KOPT-K1 (cell line): ENCODE data around the gene TMEM232.

Source experiments
- H3K27ac ChIP-seq: fragments of 200-600 bp; sonication (generic); 2 replicates; pipeline ENCODE4 v1.5.1; 2016; ENCODE audit warnings: antibody characterized with exemption, mild to moderate bottlenecking, low read depth, low read length; ENCODE audit not compliant: poor library complexity, severe bottlenecking
- H3K36me3 ChIP-seq: fragments of 200-600 bp; sonication (generic); 2 replicates; pipeline ENCODE4 v1.5.1; 2017; ENCODE audit warnings: antibody characterized with exemption, mild to moderate bottlenecking, low read length, moderate library complexity; ENCODE audit not compliant: insufficient read depth
- H3K9me3 ChIP-seq: fragments of 200-600 bp; sonication (generic); 2 replicates; pipeline ENCODE4 v1.5.1; 2017; ENCODE audit warnings: antibody characterized with exemption, low read length, mild to moderate bottlenecking; ENCODE audit not compliant: insufficient read depth, poor library complexity, severe bottlenecking

Gene TMEM232

GRCh38 chr5:110383231-110383630 lies 343.2 kb downstream of the TMEM232 start:
- H3K27ac ChIP-seq = no peak overlapping the region
- no peaks in the 10 kb centered on the region for H3K36me3 ChIP-seq
- H3K9me3 ChIP-seq = no peaks in the 10 kb centered on the region

DNA sequence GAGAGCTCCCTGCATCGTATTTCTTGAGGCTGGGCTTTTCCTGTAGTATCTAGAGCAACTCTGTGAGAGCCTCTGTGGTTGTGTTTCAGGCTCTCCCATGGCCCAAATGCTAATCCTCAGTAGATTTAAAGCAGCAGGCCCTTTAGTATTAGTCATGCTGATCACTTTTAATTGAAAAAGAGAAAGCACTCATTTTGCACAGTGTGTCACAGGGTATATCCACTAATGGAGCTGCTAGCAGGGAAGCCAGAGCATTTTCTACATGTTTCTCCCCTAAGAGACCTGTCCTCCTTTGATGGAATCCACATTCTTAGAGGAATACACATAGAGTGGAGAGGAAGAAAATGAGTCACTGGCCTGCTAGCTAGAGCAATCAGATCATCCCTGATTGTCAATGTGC lies 348.5 kb downstream of the TMEM232 start:
- Histone ChIP-seq H3K36me3 (no peaks in the 10 kb centered on the region), H3K27ac (no peak overlapping the region), H3K9me3 (no peaks in the 10 kb centered on the region)

GRCh38 chr5:110377361-110377760 lies 349.1 kb downstream of the TMEM232 start:
- no peaks in the 10 kb centered on the region for H3K9me3 ChIP-seq
- no peaks in the 10 kb centered on the region for H3K36me3 ChIP-seq
- H3K27ac ChIP-seq = no peak overlapping the region

DNA sequence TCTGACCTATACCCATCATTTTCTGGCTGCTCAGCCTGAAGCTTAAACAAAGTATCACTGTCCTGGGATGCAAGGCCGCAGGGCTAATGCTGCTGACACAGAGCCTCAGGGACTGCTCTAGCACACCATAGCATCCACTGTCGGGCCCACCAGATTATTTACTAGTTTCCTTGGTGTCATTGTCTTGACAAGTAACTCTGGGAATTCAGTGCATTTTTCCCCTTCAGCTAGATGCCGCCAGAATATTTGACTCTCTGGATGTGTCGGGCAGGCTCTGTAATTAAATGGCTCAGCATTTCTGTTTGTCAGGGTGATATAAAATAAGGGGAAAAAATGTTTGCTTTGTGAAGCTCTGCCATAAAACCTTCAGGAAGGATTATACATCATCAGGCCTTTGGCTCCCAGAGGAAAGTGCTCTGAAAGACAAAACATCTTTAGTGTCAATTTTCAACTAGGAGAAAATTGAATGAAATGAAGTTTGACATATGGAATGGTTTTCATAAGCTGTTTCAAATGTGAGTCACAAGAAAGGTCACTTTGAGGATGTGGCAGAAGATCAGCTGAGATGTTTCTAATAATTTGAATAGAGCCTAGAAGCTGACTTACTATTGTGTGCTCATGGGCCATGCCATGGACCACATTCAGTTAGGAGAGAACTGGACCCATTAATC lies 350.1 kb downstream of the TMEM232 start:
- Histone ChIP-seq H3K27ac (no peak overlapping the region), H3K9me3 (no peaks in the 10 kb centered on the region), H3K36me3 (no peaks in the 10 kb centered on the region)

GRCh38 chr5:110371725-110372041 lies 354.8 kb downstream of the TMEM232 start:
- no peak overlapping the region for H3K27ac ChIP-seq
- H3K9me3 ChIP-seq = peaks cover 7% of the 10 kb centered on the region
- no peaks in the 10 kb centered on the region for H3K36me3 ChIP-seq

DNA sequence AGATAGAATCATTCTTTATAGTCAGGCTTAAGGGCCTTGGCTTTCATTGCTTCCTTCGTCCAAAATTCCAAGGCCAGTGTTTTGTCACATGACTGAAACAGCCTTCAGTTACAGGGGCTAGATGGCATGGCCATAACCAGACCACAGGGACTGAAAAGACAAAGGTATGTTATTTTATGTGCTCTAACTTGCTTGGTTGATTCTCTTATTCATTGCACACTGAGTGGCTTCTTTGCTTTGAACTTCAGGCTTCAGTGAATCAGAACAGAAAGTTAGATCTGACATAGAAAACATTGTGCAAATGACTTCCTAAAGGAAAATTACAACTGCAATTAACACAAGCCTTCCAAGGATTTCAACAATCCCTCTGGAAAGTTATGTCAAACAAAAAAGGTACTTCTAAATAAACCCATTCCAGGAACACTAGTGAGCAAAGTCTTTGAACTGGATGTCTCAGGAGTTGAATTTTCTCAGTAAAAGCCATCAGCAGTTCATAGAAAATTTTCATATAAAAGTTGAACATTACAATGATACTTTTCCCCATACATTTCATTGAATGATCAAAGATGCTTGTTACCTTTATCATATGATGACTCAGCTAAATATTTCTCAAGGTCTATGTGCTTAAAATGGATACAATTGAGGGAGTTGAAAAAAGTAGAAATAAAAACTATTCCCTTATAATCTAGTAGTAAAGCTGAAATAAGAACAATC lies 355.3 kb downstream of the TMEM232 start:
- Histone ChIP-seq H3K9me3 (peaks cover 7% of the 10 kb centered on the region), H3K36me3 (no peaks in the 10 kb centered on the region), H3K27ac (no peak overlapping the region)
